ENCODE data around the gene FHIT. TPM values are rescaled to one million over a fixed set of nuclear protein-coding genes. Genes with fewer than 3 reads are reported as not detected.

Gene FHIT
- total RNA-seq, 1 experiment from 2014 or later = 20.1 TPM

- Mint-ChIP-seq H3K9me3 (ENCODE audit: unreplicated experiment) (no peaks in the 10 kb centered on the region), H3K27ac (ENCODE audit: low read depth, unreplicated experiment) (no peak overlapping the region), H3K4me1 (ENCODE audit: insufficient read depth, unreplicated experiment) (no peaks in the 10 kb centered on the region), H3K4me3 (ENCODE audit: unreplicated experiment) (no peak overlapping the region), H3K27me3 (ENCODE audit: insufficient read depth, unreplicated experiment) (no peaks in the 10 kb centered on the region), H3K36me3 (ENCODE audit: insufficient read depth, unreplicated experiment) (no peaks in the 10 kb centered on the region)
- no peak for TF ChIP-seq CTCF (IDR thresholded peaks at IDR 0.05; ENCODE audit: unreplicated experiment)
- ChIA-PET CTCF (no interaction called here), POLR2A (interaction anchor here (0.6 kb wide), 1 partner anchor 159 kb away, joined by 3 read pairs; no protein-coding TSS in a partner anchor)
- DNase-seq (ENCODE audit: unreplicated experiment) = no peak
- intact Hi-C loops (cut with micrococcal nuclease) = no loop called here
- BruUV-seq (replicated peaks) = no TSS peak
Observed at GRCh38 chr3:59752925-59753324, 1498.3 kb downstream of the FHIT start.

GRCh38 chr3:59751606-59752005, 1499.6 kb downstream of the FHIT start:
- H3K4me1 Mint-ChIP-seq (ENCODE audit: insufficient read depth, unreplicated experiment) = no peaks in the 10 kb centered on the region
- H3K9me3 Mint-ChIP-seq (ENCODE audit: unreplicated experiment) = no peaks in the 10 kb centered on the region
- no TSS peak for BruUV-seq (replicated peaks)
- H3K4me3 Mint-ChIP-seq (ENCODE audit: unreplicated experiment) = no peak overlapping the region
- ChIA-PET CTCF (no interaction called here), POLR2A (interaction anchor here (0.6 kb wide), 1 partner anchor 178 kb away, joined by 3 read pairs; no protein-coding TSS in a partner anchor)
- no peaks in the 10 kb centered on the region for H3K27me3 Mint-ChIP-seq (ENCODE audit: insufficient read depth, unreplicated experiment)
- H3K27ac Mint-ChIP-seq (ENCODE audit: low read depth, unreplicated experiment) = no peak overlapping the region
- intact Hi-C loops (cut with micrococcal nuclease) = no loop called here
- no peak for TF ChIP-seq CTCF (IDR thresholded peaks at IDR 0.05; ENCODE audit: unreplicated experiment)
- H3K36me3 Mint-ChIP-seq (ENCODE audit: insufficient read depth, unreplicated experiment) = no peaks in the 10 kb centered on the region
- DNase-seq (ENCODE audit: unreplicated experiment) = no peak

- TF ChIP-seq CTCF (IDR thresholded peaks at IDR 0.05; ENCODE audit: unreplicated experiment) = no peak
Observed at GRCh38 chr3:59750391-59750790, 1500.9 kb downstream of the FHIT start.

GRCh38 chr3:59749291-59749690, 1502.0 kb downstream of the FHIT start:
- POLR2A ChIA-PET = no interaction called here
- CTCF ChIA-PET = no interaction called here
- no peaks in the 10 kb centered on the region for H3K9me3 Mint-ChIP-seq (ENCODE audit: unreplicated experiment)
- TF ChIP-seq CTCF (IDR thresholded peaks at IDR 0.05; ENCODE audit: unreplicated experiment) = no peak
- no peak for DNase-seq (ENCODE audit: unreplicated experiment)
- H3K27me3 Mint-ChIP-seq (ENCODE audit: insufficient read depth, unreplicated experiment) = no peaks in the 10 kb centered on the region
- intact Hi-C loops (cut with micrococcal nuclease) = no loop called here
- no peak overlapping the region for H3K27ac Mint-ChIP-seq (ENCODE audit: low read depth, unreplicated experiment)
- no TSS peak for BruUV-seq (replicated peaks)
- H3K4me3 Mint-ChIP-seq (ENCODE audit: unreplicated experiment) = no peak overlapping the region
- no peaks in the 10 kb centered on the region for H3K4me1 Mint-ChIP-seq (ENCODE audit: insufficient read depth, unreplicated experiment)
- H3K36me3 Mint-ChIP-seq (ENCODE audit: insufficient read depth, unreplicated experiment) = no peaks in the 10 kb centered on the region

More at GRCh38 chr3:59750391-59750790, 1500.9 kb downstream of the FHIT start:
- Mint-ChIP-seq H3K27me3 (ENCODE audit: insufficient read depth, unreplicated experiment) (no peaks in the 10 kb centered on the region), H3K4me1 (ENCODE audit: insufficient read depth, unreplicated experiment) (no peaks in the 10 kb centered on the region), H3K4me3 (ENCODE audit: unreplicated experiment) (no peak overlapping the region), H3K36me3 (ENCODE audit: insufficient read depth, unreplicated experiment) (no peaks in the 10 kb centered on the region), H3K9me3 (ENCODE audit: unreplicated experiment) (no peaks in the 10 kb centered on the region), H3K27ac (ENCODE audit: low read depth, unreplicated experiment) (no peak overlapping the region)
- ChIA-PET CTCF (no interaction called here), POLR2A (no interaction called here)
- no peak for DNase-seq (ENCODE audit: unreplicated experiment)
- intact Hi-C loops (cut with micrococcal nuclease) = no loop called here
- no TSS peak for BruUV-seq (replicated peaks)

All from MCF 10A (cell line).